ENCODE data around the gene ARFGAP1.
"Not testable (repeated sequence)": the region's sequence is repeated elsewhere in the genome, so short reads cannot be mapped to it uniquely, and the experiment has no call there.

Gene ARFGAP1

DNA sequence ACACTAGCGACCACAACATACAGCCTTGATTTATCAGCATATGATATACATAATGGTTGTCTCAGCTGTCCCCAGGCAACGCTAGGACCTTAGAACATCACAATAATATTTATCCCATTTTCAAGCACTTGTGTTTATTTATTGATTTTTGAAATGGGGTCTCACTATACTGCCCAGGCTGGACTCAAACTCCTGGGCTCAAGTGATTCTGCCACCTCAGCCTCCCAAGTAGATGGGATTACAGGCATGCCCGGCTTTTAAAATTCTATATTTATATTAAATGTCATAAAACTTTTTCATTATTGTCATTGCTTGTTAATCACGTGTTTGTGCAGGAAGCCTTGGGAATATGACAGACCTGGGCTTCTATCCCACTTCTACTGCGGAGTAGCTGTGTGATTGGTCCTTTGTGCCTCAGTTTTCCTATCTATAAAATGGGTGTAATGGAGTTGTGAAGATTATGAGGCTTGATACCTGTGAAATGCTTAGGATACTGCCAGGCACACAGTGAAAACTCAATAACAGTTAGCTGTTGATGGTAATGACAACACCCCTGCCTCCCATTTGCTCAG is 30.6 kb downstream of the ARFGAP1 start:
- ChIA-PET POLR2A (no interaction called here), CTCF (no interaction called here)
- TF ChIP-seq, protein P1, sequence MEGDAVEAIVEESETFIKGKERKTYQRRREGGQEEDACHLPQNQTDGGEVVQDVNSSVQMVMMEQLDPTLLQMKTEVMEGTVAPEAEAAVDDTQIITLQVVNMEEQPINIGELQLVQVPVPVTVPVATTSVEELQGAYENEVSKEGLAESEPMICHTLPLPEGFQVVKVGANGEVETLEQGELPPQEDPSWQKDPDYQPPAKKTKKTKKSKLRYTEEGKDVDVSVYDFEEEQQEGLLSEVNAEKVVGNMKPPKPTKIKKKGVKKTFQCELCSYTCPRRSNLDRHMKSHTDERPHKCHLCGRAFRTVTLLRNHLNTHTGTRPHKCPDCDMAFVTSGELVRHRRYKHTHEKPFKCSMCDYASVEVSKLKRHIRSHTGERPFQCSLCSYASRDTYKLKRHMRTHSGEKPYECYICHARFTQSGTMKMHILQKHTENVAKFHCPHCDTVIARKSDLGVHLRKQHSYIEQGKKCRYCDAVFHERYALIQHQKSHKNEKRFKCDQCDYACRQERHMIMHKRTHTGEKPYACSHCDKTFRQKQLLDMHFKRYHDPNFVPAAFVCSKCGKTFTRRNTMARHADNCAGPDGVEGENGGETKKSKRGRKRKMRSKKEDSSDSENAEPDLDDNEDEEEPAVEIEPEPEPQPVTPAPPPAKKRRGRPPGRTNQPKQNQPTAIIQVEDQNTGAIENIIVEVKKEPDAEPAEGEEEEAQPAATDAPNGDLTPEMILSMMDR (IDR thresholded peaks at IDR 0.05; ENCODE audit: control extremely low read depth, extremely low read depth, low read depth, missing control alignments): no peak
- DNase-seq (ENCODE audit: extremely low spot score): no peak

DNA sequence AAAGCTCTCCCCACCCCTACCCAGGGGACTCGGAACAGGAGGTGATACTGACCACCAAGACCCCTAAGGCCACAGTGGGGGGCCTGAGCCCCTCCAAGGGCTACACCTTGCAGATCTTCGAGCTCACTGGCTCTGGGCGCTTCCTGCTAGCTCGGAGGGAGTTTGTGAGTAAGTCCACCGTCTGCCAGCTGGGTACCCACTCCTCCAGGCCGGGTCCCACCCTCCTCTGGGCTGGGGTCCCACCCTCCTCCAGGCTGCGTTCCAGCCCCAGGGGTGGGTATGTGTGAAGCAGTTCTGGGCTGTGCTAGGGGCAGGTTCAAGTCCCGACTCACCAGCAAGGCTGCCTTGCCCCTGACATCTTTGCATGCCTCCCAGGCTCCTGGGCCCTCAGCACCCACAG is 32.8 kb downstream of the ARFGAP1 start:
- CTCF ChIA-PET: no interaction called here
- POLR2A ChIA-PET: no interaction called here
- DNase-seq (ENCODE audit: extremely low spot score): no peak
- TF ChIP-seq, protein P1 (IDR thresholded peaks at IDR 0.05; ENCODE audit: control extremely low read depth, extremely low read depth, low read depth, missing control alignments): no peak

DNA sequence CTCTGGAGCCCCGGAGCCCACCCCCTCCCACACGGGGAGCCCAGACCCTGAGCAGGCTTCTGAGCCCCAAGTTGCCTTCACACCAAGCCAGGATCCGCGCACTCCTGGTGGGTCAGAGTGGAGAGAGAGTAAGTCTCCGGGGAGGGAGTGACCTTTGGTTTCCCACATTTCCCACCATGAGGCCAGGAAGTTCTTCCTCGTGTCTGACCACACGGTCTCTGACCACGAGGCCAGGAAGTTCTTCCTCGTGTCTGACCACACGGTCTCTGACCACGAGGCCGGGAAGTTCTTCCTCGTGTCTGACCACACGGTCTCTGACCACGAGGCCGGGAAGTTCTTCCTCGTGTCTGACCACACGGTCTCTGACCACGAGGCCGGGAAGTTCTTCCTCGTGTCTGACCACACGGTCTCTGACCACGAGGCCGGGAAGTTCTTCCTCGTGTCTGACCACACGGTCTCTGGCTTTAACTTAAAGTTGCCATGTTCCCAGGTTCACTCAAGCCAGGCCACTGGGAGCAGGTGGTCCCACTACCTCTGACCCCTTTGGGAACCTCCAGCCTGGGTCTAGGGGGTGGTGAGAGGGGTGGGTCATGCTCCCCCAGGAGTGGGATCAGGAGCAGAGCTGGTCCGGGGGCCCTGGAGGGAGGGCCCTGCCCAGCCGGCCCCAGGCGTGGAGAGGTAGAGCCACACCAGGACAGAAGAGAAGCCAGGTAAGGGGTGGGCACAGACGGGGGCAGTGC is 33.5 kb downstream of the ARFGAP1 start:
- DNase-seq (ENCODE audit: extremely low spot score); CTCF ChIA-PET; POLR2A ChIA-PET: not testable (repeated sequence)

DNA sequence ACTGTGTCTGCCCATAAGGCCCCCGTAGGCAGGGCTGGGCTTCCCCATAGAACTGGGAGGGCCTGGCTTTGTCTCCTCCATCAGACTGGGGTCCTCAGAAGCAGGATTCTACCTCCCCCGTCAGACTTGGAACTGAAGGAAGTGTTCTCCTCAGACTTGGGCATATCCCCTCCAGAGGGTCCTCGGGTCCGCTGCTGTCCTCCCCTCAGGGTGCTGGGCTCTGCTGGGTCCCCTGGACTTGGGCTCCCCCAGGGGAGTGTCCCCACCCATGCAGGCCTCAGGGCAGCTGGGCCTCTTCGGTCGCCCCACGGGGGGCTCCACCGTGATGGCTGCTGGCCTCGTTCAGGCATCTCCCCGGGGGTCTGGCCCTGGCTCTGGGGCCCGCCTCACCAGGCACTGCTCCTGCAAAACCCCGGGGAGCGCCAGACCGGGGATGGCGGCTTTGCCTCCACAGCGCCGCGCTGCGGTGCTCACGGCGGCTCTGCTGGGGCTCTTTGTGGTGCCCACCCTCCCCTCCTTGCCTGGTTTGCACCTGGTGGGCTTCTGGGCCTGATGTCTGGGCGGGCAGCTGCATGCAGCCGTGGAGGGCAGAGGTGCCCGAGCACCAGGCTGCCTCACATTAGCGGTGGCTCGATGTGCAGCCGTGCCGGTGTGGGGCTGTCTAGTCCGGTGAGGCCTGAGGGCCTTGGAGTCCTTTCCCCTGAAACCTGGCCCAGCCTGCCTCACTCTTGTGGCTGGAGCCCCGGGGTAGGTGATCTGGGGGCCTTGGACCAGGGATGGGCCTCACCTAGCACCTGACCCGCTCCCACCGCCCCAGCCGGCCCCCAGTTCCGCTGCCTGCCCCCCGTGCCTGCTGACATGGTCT is 34.3 kb downstream of the ARFGAP1 start:
- ChIA-PET POLR2A (no interaction called here), CTCF (interaction anchor here (1.6 kb wide), 1 partner anchor 74 kb away, joined by 9 read pairs; no protein-coding TSS in a partner anchor)
- DNase-seq (ENCODE audit: extremely low spot score): no peak
- TF ChIP-seq, protein P1 (IDR thresholded peaks at IDR 0.05; ENCODE audit: control extremely low read depth, extremely low read depth, low read depth, missing control alignments): no peak

DNA sequence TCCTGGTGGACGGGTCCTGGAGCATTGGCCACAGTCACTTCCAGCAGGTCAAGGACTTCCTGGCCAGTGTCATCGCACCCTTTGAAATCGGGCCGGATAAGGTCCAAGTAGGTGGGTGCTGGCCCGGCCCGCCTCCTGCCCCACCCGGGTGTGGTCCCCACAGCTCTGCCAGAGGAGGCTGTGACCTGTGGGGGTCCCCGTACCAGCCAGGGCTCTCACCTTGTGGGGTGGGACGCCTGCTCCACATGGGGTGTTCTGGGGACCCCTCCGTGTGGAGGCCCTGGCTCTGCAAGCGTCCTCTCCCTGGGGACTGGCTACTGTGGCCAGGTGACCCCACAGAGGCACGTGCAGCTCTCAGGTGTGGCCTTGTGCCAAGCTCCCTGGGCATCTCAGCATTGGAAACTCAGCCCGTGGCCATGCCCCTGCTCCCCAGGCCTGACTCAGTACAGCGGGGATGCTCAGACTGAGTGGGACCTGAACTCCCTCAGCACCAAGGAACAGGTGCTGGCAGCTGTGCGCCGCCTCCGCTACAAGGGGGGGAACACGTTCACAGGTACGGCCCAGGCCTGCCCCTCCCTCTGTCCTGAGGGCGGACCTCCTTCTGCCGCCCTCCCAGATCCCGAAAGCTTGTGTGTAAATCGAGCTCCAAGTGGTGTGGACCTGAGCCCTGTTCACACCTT is 35.1 kb downstream of the ARFGAP1 start:
- no peak for DNase-seq (ENCODE audit: extremely low spot score)
- TF ChIP-seq, protein P1 (IDR thresholded peaks at IDR 0.05; ENCODE audit: control extremely low read depth, extremely low read depth, low read depth, missing control alignments): no peak
- CTCF ChIA-PET: interaction anchor here (1.6 to 2.2 kb wide), 2 partner anchors 13 to 74 kb away, joined by 9 read pairs; no protein-coding TSS in a partner anchor
- POLR2A ChIA-PET: no interaction called here

DNA sequence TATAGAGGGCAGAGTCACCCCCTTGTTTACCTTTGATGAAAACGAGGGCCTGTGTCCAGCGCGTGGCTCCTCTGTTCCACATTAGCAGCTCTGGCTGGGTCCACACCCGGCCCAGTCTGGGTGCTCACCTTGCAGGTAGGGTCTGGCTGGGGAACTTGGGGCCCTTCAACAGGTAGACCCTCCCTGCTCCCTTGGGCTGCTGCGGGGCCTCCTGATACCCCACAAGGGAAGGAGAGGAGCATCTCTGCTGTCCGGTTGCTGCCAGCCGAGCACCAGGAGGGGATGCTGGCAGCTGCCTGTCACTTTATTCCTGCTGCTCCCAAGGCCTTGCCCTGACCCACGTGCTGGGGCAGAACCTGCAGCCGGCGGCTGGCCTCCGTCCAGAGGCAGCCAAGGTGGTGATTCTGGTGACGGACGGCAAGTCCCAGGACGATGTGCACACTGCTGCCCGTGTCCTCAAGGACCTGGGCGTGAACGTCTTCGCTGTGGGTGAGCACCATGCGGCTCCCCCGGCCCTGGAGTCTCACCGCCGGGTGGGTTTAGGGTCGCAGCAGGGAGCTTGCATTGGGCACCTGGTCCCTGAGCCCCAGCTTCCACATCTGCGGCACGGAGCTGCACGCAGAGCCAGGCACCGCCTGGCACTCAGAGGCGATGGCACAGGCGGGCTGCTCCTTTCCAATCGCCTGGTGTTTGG is 35.8 kb downstream of the ARFGAP1 start:
- no peak for DNase-seq (ENCODE audit: extremely low spot score)
- ChIA-PET POLR2A (no interaction called here), CTCF (interaction anchor here (1.2 to 2.2 kb wide), 5 partner anchors 14 to 101 kb away, joined by 3 to 9 read pairs (median 5); no protein-coding TSS in a partner anchor)
- TF ChIP-seq, protein P1 (IDR thresholded peaks at IDR 0.05; ENCODE audit: control extremely low read depth, extremely low read depth, low read depth, missing control alignments): no peak

Measured in GM10248 (cell line).